HCT116 (cell line): ENCODE data around the gene NUP50. TPM values are rescaled to one million over a fixed set of nuclear protein-coding genes. Genes with fewer than 3 reads are reported as not detected.

ENCODE experiments used
- ATAC-seq: fragments of 200-7000 bp; cut with Tn5 transposase; 2 replicates; pipeline ENCODE4 v1.9.1; 2020; ENCODE audit warnings: mild to moderate bottlenecking, moderate library complexity
- BruUV-seq: library from RNA; stranded (reverse); fragments of 400-500 nt; replicated peaks from 2 replicates; lab custom pipeline; 2021; lab: Mats Ljungman, UMichigan
- CTCF ChIA-PET: fragments of 300-600 bp; sonication (Branson Sonifier 250); formaldehyde crosslinking; loops from one replicate; lab custom pipeline; 2021; ENCODE audit warnings: antibody characterized with exemption; lab: Charles Lee
- POLR2A ChIA-PET: fragments of 300-600, 350-600 bp; sonication (Branson Sonifier 250); formaldehyde crosslinking; loops from one replicate; lab custom pipeline; 2021; ENCODE audit warnings: antibody characterized with exemption; lab: Charles Lee
- RAD21 ChIA-PET, 2 experiments: fragments of 300-600 bp; sonication (Branson Sonifier 250); formaldehyde crosslinking; loops; one replicate each; lab custom pipeline; 2023; ENCODE audit warnings: low total read pairs in 2 of 2; ENCODE audit not compliant: uncharacterized antibody in 2 of 2, unreplicated experiment in 2 of 2, low non-redundant PET in 1 of 2; lab: Charles Lee
- DNase-seq: peaks from one replicate; pipeline ENCODE4 v3.0.0-alpha.2; 2010; ENCODE audit warnings: low read depth, low spot score
- H2AFZ ChIP-seq: fragments of 200-600 bp; shearing (Covaris generic), sonication (generic); 2 replicates; pipeline ENCODE4 v1.6.1; 2017; ENCODE audit warnings: low read depth, mixed run types, mixed read lengths, antibody characterized with exemption, low read length; ENCODE audit not compliant: poor library complexity, severe bottlenecking
- H3K27ac ChIP-seq: 2 replicates; pipeline ENCODE4 v1.5.1; 2012; ENCODE audit warnings: low read depth, low read length
- H3K27me3 ChIP-seq: fragments of 200-600 bp; sonication (generic); 2 replicates; pipeline ENCODE4 v1.6.1; 2016; ENCODE audit warnings: mixed run types, low read length, mixed read lengths; ENCODE audit not compliant: insufficient read depth
- H3K36me3 ChIP-seq, 2 experiments: fragments of 200-500 bp in 1 of 2; fragments of 200-600 bp in 1 of 2; sonication (Bioruptor generic) in 1 of 2; sonication (generic) in 1 of 2; 2 replicates each; pipeline versions ENCODE4 v1.5.1 to v1.6.1; 2014 to 2016; ENCODE audit warnings: low read length in 2 of 2, inconsistent platforms in 1 of 2, mixed read lengths in 1 of 2, mixed run types in 1 of 2; ENCODE audit not compliant: insufficient read depth in 2 of 2, control insufficient read depth in 1 of 2
- H3K4me1 ChIP-seq, 2 experiments: fragments of 200-600 bp in 1 of 2; sonication (generic) in 1 of 2; 2 replicates each; pipeline versions ENCODE4 v1.5.1 to v1.6.1; 2012 to 2017; ENCODE audit warnings: low read length in 2 of 2, inconsistent platforms in 1 of 2, mild to moderate bottlenecking in 1 of 2, mixed read lengths in 1 of 2, mixed run types in 1 of 2, moderate library complexity in 1 of 2; ENCODE audit not compliant: insufficient read depth in 2 of 2, control insufficient read depth in 1 of 2
- H3K4me2 ChIP-seq: fragments of 200-600 bp; sonication (generic); 2 replicates; pipeline ENCODE4 v1.6.1; 2017; ENCODE audit warnings: mixed run types, low read length, mixed read lengths
- H3K4me3 ChIP-seq, 2 experiments: fragments of 200-600 bp in 1 of 2; sonication (generic) in 1 of 2; replicated peaks in 1 of 2; 2 replicates each; pipeline ENCODE4 v1.5.1; 2011 to 2016; ENCODE audit warnings: low read length in 2 of 2, control low read depth in 1 of 2, low read depth in 1 of 2, mild to moderate bottlenecking in 1 of 2, mixed read lengths in 1 of 2, mixed run types in 1 of 2
- H3K79me2 ChIP-seq: fragments of 200-600 bp; sonication (generic); 2 replicates; pipeline ENCODE4 v1.6.1; 2017; ENCODE audit warnings: mild to moderate bottlenecking, mixed run types, low read length, moderate library complexity, mixed read lengths; ENCODE audit not compliant: insufficient read depth
- H3K9ac ChIP-seq: fragments of 200-600 bp; sonication (generic); 2 replicates; pipeline ENCODE4 v1.6.1; 2016; ENCODE audit warnings: low read length, mixed read lengths
- H3K9me2 ChIP-seq: fragments of 200-600 bp; sonication (generic), shearing (Covaris generic); 2 replicates; pipeline ENCODE4 v1.6.1; 2017; ENCODE audit warnings: mixed run types, mild to moderate bottlenecking, moderate library complexity; ENCODE audit not compliant: insufficient read depth
- H3K9me3 ChIP-seq, 2 experiments: fragments of 200-500 bp in 1 of 2; fragments of 200-600 bp in 1 of 2; sonication (Bioruptor generic) in 1 of 2; sonication (generic) in 1 of 2; 2 replicates each; pipeline ENCODE4 v1.6.1; 2014 to 2017; ENCODE audit warnings: low read length in 2 of 2, mixed read lengths in 2 of 2, inconsistent platforms in 1 of 2, low read depth in 1 of 2, mild to moderate bottlenecking in 1 of 2, mixed run types in 1 of 2, moderate library complexity in 1 of 2; ENCODE audit not compliant: control insufficient read depth in 1 of 2, insufficient read depth in 1 of 2
- H4K20me1 ChIP-seq: fragments of 200-600 bp; sonication (generic), shearing (Covaris generic); 2 replicates; pipeline ENCODE4 v1.6.1; 2017; ENCODE audit warnings: mixed run types, mild to moderate bottlenecking, moderate library complexity; ENCODE audit not compliant: insufficient read depth
- ATF3 ChIP-seq: IDR thresholded peaks from 2 replicates; pipeline ENCODE4 v1.6.1; 2012
- CBX3 ChIP-seq: IDR thresholded peaks from 2 replicates; pipeline ENCODE4 v1.6.1; 2012; ENCODE audit warnings: low read depth
- CEBPB ChIP-seq: IDR thresholded peaks from 2 replicates; pipeline ENCODE4 v1.6.1; 2012; ENCODE audit warnings: low read depth
- CTCF ChIP-seq, 3 experiments: fragments of 200-600 bp in 1 of 3; sonication (generic) in 1 of 3; IDR thresholded peaks in 2 of 3; conservative IDR thresholded peaks in 1 of 3; 2 replicates each; pipeline ENCODE4 v1.5.1; 2012 to 2017; ENCODE audit warnings: low read depth in 2 of 3, low read length in 2 of 3, antibody characterized with exemption in 1 of 3, borderline replicate concordance in 1 of 3, control low read depth in 1 of 3, mild to moderate bottlenecking in 1 of 3, mixed read lengths in 1 of 3, mixed run types in 1 of 3, moderate library complexity in 1 of 3; ENCODE audit not compliant: insufficient read depth in 1 of 3
- EGR1 ChIP-seq: IDR thresholded peaks from 2 replicates; pipeline ENCODE4 v1.6.1; 2012; ENCODE audit warnings: low read depth
- ELF1 ChIP-seq: IDR thresholded peaks from 2 replicates; pipeline ENCODE4 v1.6.1; 2012; ENCODE audit warnings: low read depth, borderline replicate concordance
- EZH2 ChIP-seq: fragments of 200-600 bp; sonication (generic); IDR thresholded peaks from 2 replicates; pipeline ENCODE4 v1.6.1; 2017; ENCODE audit warnings: antibody characterized with exemption, mixed run types
- EZH2phosphoT487 ChIP-seq: fragments of 200-600 bp; IDR thresholded peaks from 2 replicates; pipeline ENCODE4 v1.6.1; 2018; ENCODE audit warnings: antibody characterized with exemption, borderline replicate concordance
- FOSL1 ChIP-seq: IDR thresholded peaks from 2 replicates; pipeline ENCODE4 v1.6.1; 2012; ENCODE audit warnings: low read depth
- JUND ChIP-seq: IDR thresholded peaks from 2 replicates; pipeline ENCODE4 v1.6.1; 2012
- MAX ChIP-seq: IDR thresholded peaks from 2 replicates; pipeline ENCODE4 v1.6.1; 2012
- POLR2A ChIP-seq: IDR thresholded peaks from 2 replicates; pipeline ENCODE4 v1.7.0; 2011; ENCODE audit warnings: borderline replicate concordance; ENCODE audit not compliant: insufficient read depth, insufficient read length; ENCODE audit errors: extremely low read depth
- RAD21 ChIP-seq: IDR thresholded peaks from 2 replicates; pipeline ENCODE4 v1.6.1; 2012; ENCODE audit warnings: low read depth, mild to moderate bottlenecking
- SP1 ChIP-seq: IDR thresholded peaks from 2 replicates; pipeline ENCODE4 v1.6.1; 2012; ENCODE audit warnings: low read depth
- SRF ChIP-seq: IDR thresholded peaks from 2 replicates; pipeline ENCODE4 v1.6.1; 2012; ENCODE audit warnings: low read depth
- YY1 ChIP-seq: IDR thresholded peaks from 2 replicates; pipeline ENCODE4 v1.6.1; 2011; ENCODE audit warnings: low read length, low read depth, moderate library complexity, mild to moderate bottlenecking; ENCODE audit not compliant: insufficient replicate concordance; ENCODE audit errors: extremely low read depth
- ZFX ChIP-seq: fragments of 450-650 bp; IDR thresholded peaks from 2 replicates; pipeline ENCODE4 v1.6.1; 2017
- ZNF274 ChIP-seq: fragments of 200-500 bp; sonication (Bioruptor generic); IDR thresholded peaks from 2 replicates; pipeline ENCODE4 v1.6.1; 2014; ENCODE audit warnings: mild to moderate bottlenecking, low read depth, low read length, inconsistent platforms
- intact Hi-C: fragments of 100-400 bp; cut with micrococcal nuclease; formaldehyde crosslinking; loops from 2 replicates; pipeline ENCODE4 v1.10.0; 2022
- total RNA-seq: library from RNA; stranded (reverse); gene quantifications from one replicate; pipeline ENCODE4 v1.2.1, GENCODE V29; 2021; ENCODE audit not compliant: unreplicated experiment
- TF ChIP-seq, protein P1 (sequence below): IDR thresholded peaks from 2 replicates; pipeline ENCODE4 v1.6.1; 2012; ENCODE audit warnings: low read depth
- TF ChIP-seq, protein P2 (sequence below): IDR thresholded peaks from 2 replicates; pipeline ENCODE4 v1.6.1; 2011; ENCODE audit warnings: mild to moderate bottlenecking, low read length, moderate library complexity; ENCODE audit not compliant: insufficient replicate concordance; ENCODE audit errors: extremely low read depth

Gene NUP50
- total RNA-seq, 1 experiment from 2014 or later, result 102 TPM

GRCh38 chr22:45144916-45145315, 18.8 kb upstream of the NUP50 start:
- H3K4me3 ChIP-seq, result no peak overlapping the region
- no TSS peak for BruUV-seq
- intact Hi-C loops, result no loop called here
- no peak for TF ChIP-seq ZNF274
- no peak for TF ChIP-seq MAX
- TF ChIP-seq EZH2, result no peak
- TF ChIP-seq, protein P1, sequence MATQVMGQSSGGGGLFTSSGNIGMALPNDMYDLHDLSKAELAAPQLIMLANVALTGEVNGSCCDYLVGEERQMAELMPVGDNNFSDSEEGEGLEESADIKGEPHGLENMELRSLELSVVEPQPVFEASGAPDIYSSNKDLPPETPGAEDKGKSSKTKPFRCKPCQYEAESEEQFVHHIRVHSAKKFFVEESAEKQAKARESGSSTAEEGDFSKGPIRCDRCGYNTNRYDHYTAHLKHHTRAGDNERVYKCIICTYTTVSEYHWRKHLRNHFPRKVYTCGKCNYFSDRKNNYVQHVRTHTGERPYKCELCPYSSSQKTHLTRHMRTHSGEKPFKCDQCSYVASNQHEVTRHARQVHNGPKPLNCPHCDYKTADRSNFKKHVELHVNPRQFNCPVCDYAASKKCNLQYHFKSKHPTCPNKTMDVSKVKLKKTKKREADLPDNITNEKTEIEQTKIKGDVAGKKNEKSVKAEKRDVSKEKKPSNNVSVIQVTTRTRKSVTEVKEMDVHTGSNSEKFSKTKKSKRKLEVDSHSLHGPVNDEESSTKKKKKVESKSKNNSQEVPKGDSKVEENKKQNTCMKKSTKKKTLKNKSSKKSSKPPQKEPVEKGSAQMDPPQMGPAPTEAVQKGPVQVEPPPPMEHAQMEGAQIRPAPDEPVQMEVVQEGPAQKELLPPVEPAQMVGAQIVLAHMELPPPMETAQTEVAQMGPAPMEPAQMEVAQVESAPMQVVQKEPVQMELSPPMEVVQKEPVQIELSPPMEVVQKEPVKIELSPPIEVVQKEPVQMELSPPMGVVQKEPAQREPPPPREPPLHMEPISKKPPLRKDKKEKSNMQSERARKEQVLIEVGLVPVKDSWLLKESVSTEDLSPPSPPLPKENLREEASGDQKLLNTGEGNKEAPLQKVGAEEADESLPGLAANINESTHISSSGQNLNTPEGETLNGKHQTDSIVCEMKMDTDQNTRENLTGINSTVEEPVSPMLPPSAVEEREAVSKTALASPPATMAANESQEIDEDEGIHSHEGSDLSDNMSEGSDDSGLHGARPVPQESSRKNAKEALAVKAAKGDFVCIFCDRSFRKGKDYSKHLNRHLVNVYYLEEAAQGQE, result no peak
- no peak for TF ChIP-seq CBX3
- TF ChIP-seq ATF3, result no peak
- TF ChIP-seq, protein P2, sequence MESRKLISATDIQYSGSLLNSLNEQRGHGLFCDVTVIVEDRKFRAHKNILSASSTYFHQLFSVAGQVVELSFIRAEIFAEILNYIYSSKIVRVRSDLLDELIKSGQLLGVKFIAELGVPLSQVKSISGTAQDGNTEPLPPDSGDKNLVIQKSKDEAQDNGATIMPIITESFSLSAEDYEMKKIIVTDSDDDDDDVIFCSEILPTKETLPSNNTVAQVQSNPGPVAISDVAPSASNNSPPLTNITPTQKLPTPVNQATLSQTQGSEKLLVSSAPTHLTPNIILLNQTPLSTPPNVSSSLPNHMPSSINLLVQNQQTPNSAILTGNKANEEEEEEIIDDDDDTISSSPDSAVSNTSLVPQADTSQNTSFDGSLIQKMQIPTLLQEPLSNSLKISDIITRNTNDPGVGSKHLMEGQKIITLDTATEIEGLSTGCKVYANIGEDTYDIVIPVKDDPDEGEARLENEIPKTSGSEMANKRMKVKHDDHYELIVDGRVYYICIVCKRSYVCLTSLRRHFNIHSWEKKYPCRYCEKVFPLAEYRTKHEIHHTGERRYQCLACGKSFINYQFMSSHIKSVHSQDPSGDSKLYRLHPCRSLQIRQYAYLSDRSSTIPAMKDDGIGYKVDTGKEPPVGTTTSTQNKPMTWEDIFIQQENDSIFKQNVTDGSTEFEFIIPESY, result no peak
- TF ChIP-seq FOSL1, result no peak
- TF ChIP-seq CTCF (IDR thresholded peaks at IDR 0.05 in 2 of 3, conservative IDR thresholded peaks at IDR 0.05 in 1 of 3; ENCODE audit: borderline replicate concordance in 1 of 3, insufficient read depth in 1 of 3, low read depth in 2 of 3, low read length in 2 of 3), result no peak
- no peak for TF ChIP-seq SP1
- no peak for TF ChIP-seq RAD21
- no peak for TF ChIP-seq EGR1
- no peak for TF ChIP-seq ZFX
- no peak for TF ChIP-seq POLR2A
- no peak for TF ChIP-seq CEBPB
- TF ChIP-seq EZH2phosphoT487, result no peak
- no peak for TF ChIP-seq JUND
- TF ChIP-seq YY1, result no peak
- no peak for TF ChIP-seq ELF1
- no peak for TF ChIP-seq SRF
- no peak overlapping the region for H3K9ac ChIP-seq
- no peak for ATAC-seq
- ChIA-PET RAD21 (no interaction called here), POLR2A (no interaction called here), CTCF (no interaction called here)
- H4K20me1 ChIP-seq, result no peaks in the 10 kb centered on the region
- H3K79me2 ChIP-seq, result no peaks in the 10 kb centered on the region
- H3K9me2 ChIP-seq, result no peaks in the 10 kb centered on the region
- no peaks in the 10 kb centered on the region for H3K9me3 ChIP-seq
- no peaks in the 10 kb centered on the region for H3K36me3 ChIP-seq
- H3K27me3 ChIP-seq, result no peaks in the 10 kb centered on the region
- no peaks in the 10 kb centered on the region for H3K4me1 ChIP-seq
- DNase-seq, result no peak
- H3K4me2 ChIP-seq, result no peak overlapping the region
- H3K27ac ChIP-seq, result no peak overlapping the region
- no peak overlapping the region for H2AFZ ChIP-seq
